Type B pancreatic cell (in vitro differentiated cells): ENCODE data around the gene GANAB. TPM values are rescaled to one million over a fixed set of nuclear protein-coding genes. Genes with fewer than 3 reads are reported as not detected.

ENCODE experiments used
- DNase-seq: peaks from one replicate; pipeline ENCODE4 v3.0.0; 2021; ENCODE audit warnings: mixed read lengths; ENCODE audit not compliant: unreplicated experiment; ENCODE audit errors: extremely low spot score
- H3K27ac Mint-ChIP-seq: 2 replicates; pipeline ENCODE4 v1.8.0; 2021; ENCODE audit warnings: mild to moderate bottlenecking, mixed read lengths
- H3K27me3 Mint-ChIP-seq: 2 replicates; pipeline ENCODE4 v1.8.0; 2021; ENCODE audit warnings: mixed read lengths
- H3K36me3 Mint-ChIP-seq: 2 replicates; pipeline ENCODE4 v1.8.0; 2021; ENCODE audit warnings: mixed read lengths
- H3K4me1 Mint-ChIP-seq: one replicate; pipeline ENCODE4 v1.8.0; 2021; ENCODE audit warnings: mixed read lengths; ENCODE audit not compliant: unreplicated experiment
- H3K4me3 Mint-ChIP-seq: 2 replicates; pipeline ENCODE4 v1.8.0; 2021; ENCODE audit warnings: mild to moderate bottlenecking, mixed read lengths
- H3K9me3 Mint-ChIP-seq: 2 replicates; pipeline ENCODE4 v1.8.0; 2021; ENCODE audit warnings: mixed read lengths
- CTCF ChIP-seq: fragments of 200-600 bp; sonication (generic); conservative IDR thresholded peaks from 2 replicates; pipeline ENCODE4 v1.5.0; 2021; ENCODE audit warnings: antibody characterized with exemption, mild to moderate bottlenecking
- total RNA-seq: library from RNA; stranded (reverse); gene quantifications from 2 replicates; pipeline ENCODE4 v1.2.1, GENCODE V29; 2021; ENCODE audit warnings: low replicate concordance

Gene GANAB
- total RNA-seq, 1 donor from 2014 or later = 372 TPM

GRCh38 chr11:62612366-62613290 is 33.8 kb downstream of the GANAB start, which contains the start of the genes EML3 and ROM1:
TSS of gene EML3 (minus strand) at chr11:62612775. CDS start at chr11:62612457, 318 bp downstream.
TSS of gene ROM1 (plus strand) at chr11:62613257. CDS start at chr11:62613282, 25 bp downstream.
- H3K9me3 Mint-ChIP-seq = no peaks in the 10 kb centered on the region
- H3K4me3 Mint-ChIP-seq = peak within 1 kb of the TSS; percentile 99
- peak within 1 kb of the TSS; percentile 97 for H3K27ac Mint-ChIP-seq
- peak; percentile 86 for DNase-seq
- H3K4me1 Mint-ChIP-seq = peaks cover 18% of the 10 kb centered on the region
- H3K36me3 Mint-ChIP-seq = peaks cover 4% of the 10 kb centered on the region
- no peaks in the 10 kb centered on the region for H3K27me3 Mint-ChIP-seq
- TF ChIP-seq CTCF = peak; percentile 99

GRCh38 chr11:62611705-62612365 is 34.6 kb downstream of the GANAB start:
- no peak for TF ChIP-seq CTCF
- H3K27me3 Mint-ChIP-seq = no peaks in the 10 kb centered on the region
- no peak for DNase-seq
- H3K9me3 Mint-ChIP-seq = no peaks in the 10 kb centered on the region
- H3K27ac Mint-ChIP-seq = peak overlapping the region; percentile 97
- H3K4me3 Mint-ChIP-seq = peak overlapping the region; percentile 99
- H3K36me3 Mint-ChIP-seq = peaks cover 4% of the 10 kb centered on the region
- H3K4me1 Mint-ChIP-seq = peaks cover 21% of the 10 kb centered on the region

GRCh38 chr11:62610814-62611704 is 35.4 kb downstream of the GANAB start:
- peaks cover 26% of the 10 kb centered on the region for H3K4me1 Mint-ChIP-seq
- peaks cover 4% of the 10 kb centered on the region for H3K36me3 Mint-ChIP-seq
- H3K9me3 Mint-ChIP-seq = no peaks in the 10 kb centered on the region
- H3K4me3 Mint-ChIP-seq = peak overlapping the region; percentile 99
- DNase-seq = no peak
- no peaks in the 10 kb centered on the region for H3K27me3 Mint-ChIP-seq
- TF ChIP-seq CTCF = no peak
- H3K27ac Mint-ChIP-seq = peak overlapping the region; percentile 97

GRCh38 chr11:62610403-62610802 is 36.0 kb downstream of the GANAB start:
- no peak for TF ChIP-seq CTCF
- no peaks in the 10 kb centered on the region for H3K9me3 Mint-ChIP-seq
- H3K27me3 Mint-ChIP-seq = no peaks in the 10 kb centered on the region
- DNase-seq = no peak
- peak overlapping the region; percentile 46 for H3K27ac Mint-ChIP-seq
- peaks cover 27% of the 10 kb centered on the region for H3K4me1 Mint-ChIP-seq
- H3K4me3 Mint-ChIP-seq = peak overlapping the region; percentile 78
- peaks cover 4% of the 10 kb centered on the region for H3K36me3 Mint-ChIP-seq

GRCh38 chr11:62608776-62609175 is 37.6 kb downstream of the GANAB start:
- no peak for DNase-seq
- Mint-ChIP-seq H3K36me3 (no peaks in the 10 kb centered on the region), H3K27ac (peak overlapping the region; percentile 13), H3K9me3 (no peaks in the 10 kb centered on the region), H3K4me1 (peaks cover 37% of the 10 kb centered on the region), H3K4me3 (peak overlapping the region; percentile 34), H3K27me3 (no peaks in the 10 kb centered on the region)
- TF ChIP-seq CTCF = no peak
